ENCODE measurements around the gene HDAC10.

HDAC10 gene

DNA sequence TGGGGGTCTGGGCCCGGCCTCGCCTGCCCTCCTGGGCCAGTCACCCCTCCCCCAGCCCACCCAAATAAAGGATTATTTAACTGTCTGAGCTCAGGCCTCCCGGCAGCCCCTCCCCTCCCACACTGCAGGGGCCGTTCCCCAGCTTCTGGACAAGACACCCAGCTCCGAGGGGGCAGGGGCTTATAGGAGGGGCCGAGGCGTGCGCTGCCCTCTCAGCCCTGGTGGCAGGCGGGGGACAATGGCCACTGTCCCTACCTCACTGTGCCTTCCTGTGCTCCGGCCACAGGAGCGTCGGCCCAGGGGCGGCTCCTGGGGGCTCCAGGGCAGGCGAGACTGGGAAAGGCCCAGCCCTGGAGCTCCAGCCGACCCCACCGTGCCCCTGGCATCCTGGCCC, 52.4 kb downstream of the HDAC10 start:
- no peak for DNase-seq

DNA sequence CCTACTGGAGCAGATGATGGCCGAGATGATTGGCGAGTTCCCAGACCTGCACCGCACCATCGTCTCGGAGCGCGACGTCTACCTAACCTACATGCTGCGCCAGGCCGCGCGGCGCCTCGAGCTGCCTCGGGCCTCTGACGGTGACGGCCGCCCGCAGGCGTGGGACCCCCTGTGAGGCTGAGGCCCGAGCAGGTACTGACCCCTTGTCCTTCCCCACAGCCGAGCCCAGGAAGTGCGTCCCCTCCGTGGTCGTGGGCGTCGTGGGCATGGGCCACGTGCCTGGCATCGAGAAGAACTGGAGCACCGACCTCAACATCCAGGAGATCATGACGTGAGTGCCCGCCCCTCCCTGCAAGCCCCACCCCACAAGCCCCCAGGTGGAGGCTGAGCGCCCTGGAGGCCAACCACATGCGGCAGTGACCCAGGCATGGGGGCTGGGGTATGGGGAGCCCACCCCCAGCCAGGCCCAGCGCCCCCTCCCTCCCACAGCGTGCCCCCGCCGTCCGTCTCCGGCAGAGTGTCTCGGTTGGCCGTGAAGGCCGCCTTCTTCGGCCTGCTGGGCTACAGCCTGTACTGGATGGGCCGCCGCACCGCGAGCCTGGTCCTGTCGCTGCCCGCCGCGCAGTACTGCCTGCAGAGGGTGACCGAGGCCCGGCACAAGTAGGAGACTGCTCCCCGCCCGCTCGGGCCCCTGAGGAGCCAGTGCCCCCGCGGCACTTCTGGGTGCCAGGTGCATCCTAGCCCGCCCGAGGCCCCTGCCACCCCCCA, 53.0 kb downstream of the HDAC10 start:
- DNase-seq, result no peak

DNA sequence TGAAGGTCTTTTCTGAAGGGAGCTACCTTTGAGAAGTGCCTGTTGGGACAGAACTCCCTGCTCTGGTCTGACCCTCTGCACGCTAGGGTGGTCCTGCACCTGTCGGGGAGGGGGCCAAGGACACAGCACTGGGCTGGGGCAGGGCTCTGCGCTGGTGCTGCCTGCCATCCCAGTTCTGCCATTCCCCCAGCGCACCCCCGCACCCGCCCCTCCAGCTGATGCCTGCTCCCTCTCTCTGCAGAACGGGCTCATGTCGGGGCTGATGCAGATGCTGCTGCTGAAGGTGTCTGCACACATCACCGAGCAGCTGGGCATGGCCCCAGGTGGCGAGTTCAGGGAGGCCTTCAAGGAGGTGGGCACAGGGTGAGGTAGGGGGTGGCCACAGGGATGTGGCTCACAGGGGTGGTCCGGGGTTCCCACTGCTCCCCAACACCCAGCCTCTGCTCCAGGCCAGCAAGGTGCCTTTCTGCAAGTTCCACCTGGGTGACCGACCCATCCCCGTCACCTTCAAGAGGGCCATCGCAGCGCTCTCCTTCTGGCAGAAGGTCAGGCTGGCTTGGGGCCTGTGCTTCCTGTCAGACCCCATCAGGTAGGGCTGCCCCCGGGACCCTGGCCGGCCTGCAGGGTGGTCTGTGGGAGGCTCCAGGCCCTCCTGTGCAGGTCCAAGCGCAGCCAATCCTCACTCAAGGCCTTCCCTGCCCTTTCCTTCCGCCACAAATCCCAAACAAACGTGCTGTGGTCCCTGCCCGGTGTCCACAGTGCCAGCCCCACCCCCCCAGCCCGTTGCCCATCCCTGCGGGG, 53.9 kb downstream of the HDAC10 start:
- no peak for DNase-seq

DNA sequence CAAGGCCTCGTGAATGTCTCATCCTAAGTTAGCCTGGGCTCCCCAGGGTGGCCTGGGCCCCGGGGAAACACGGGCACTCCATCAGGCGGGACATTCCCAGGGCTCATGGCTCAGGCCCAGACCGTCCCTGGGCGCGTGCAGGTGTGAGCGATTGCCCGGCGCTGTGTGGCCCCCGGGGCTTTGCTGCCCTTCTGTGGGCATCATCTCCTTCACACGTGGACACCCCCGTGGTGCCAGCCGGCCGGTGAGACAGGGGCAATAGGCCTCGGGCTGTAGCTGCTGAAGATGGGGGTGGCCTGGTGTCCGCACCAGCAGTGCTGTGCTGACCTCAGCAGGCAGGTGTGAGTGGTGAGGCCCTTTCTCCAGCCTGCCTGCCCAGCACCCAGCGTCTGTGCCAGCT, 54.8 kb downstream of the HDAC10 start:
- DNase-seq, result no peak
